ENCODE data around the gene EFS.
A peak's percentile ranks its signal among the peaks of the same experiment; 100 is the strongest.
"Not testable (repeated sequence)": the region's sequence is repeated elsewhere in the genome, so short reads cannot be mapped to it uniquely, and the experiment has no call there.

The EFS gene

GRCh38 chr14:23399136-23399535 lies 34.2 kb upstream of the EFS start:
- DNase-seq = no peak

- no peak for DNase-seq
These were observed 33.4 kb upstream of the EFS start for GRCh38 chr14:23398348-23398747.

GRCh38 chr14:23396781-23397407 lies 31.9 kb upstream of the EFS start:
- DNase-seq = no peak

GRCh38 chr14:23396126-23396525 lies 31.2 kb upstream of the EFS start:
- DNase-seq = no peak

GRCh38 chr14:23392613-23393012 lies 27.6 kb upstream of the EFS start:
- no peak for DNase-seq

- not testable (repeated sequence) for DNase-seq
These were observed 24.9 kb upstream of the EFS start for GRCh38 chr14:23389871-23390270.

GRCh38 chr14:23389396-23389795 lies 24.4 kb upstream of the EFS start:
- no peak for DNase-seq

- DNase-seq = no peak
These were observed 24.0 kb upstream of the EFS start for GRCh38 chr14:23388996-23389395.

GRCh38 chr14:23387916-23388882 lies 23.2 kb upstream of the EFS start:
- DNase-seq = no peak

- DNase-seq = no peak
These were observed 22.0 kb upstream of the EFS start for GRCh38 chr14:23386999-23387398.

GRCh38 chr14:23386266-23386657 lies 21.3 kb upstream of the EFS start:
- not testable (repeated sequence) for DNase-seq

GRCh38 chr14:23385642-23386265 lies 20.8 kb upstream of the EFS start:
- DNase-seq = no peak

GRCh38 chr14:23385244-23385641 lies 20.3 kb upstream of the EFS start:
- no peak for DNase-seq

GRCh38 chr14:23384364-23385080 lies 19.6 kb upstream of the EFS start:
- no peak for DNase-seq

- no peak for DNase-seq
These were observed 17.9 kb upstream of the EFS start for GRCh38 chr14:23382731-23383440.

GRCh38 chr14:23382276-23382675 lies 17.3 kb upstream of the EFS start:
- no peak for DNase-seq

- no peak for DNase-seq
These were observed 16.9 kb upstream of the EFS start for GRCh38 chr14:23381871-23382270.

- no peak for DNase-seq
These were observed 16.0 kb upstream of the EFS start for GRCh38 chr14:23380976-23381375.

GRCh38 chr14:23380197-23380914 lies 15.4 kb upstream of the EFS start:
- DNase-seq = no peak

- DNase-seq = peak; percentile 74
These were observed 14.6 kb upstream of the EFS start for GRCh38 chr14:23379366-23380196.

Measured in activated CD8-positive, alpha-beta memory T cell treated with anti-CD3 and anti-CD28 coated beads, Interleukin-2, amount 50 U/mL, for 4 hours (primary cell).